ENCODE measurements around the gene CBR3.

DNA sequence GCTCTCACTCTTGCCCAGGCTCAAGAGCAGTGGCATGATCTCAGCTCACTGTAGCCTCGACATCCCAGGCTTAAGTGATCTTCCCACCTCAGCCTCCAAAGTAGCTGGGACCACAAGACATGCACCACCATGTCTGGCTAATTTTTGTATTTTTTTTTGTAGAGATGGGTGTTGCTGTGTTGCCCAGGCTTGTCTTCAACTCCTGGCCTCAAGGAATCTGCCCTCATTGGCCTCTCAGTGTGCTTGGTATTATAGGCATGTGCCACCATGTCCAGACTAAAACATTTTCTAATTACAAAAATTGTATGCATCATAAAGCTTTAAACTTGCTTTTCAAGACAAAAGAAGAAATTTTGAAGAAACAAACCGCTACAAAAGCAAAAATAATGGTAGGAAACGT is 44.9 kb upstream of the CBR3 start:
- TF ChIP-seq, protein P1, sequence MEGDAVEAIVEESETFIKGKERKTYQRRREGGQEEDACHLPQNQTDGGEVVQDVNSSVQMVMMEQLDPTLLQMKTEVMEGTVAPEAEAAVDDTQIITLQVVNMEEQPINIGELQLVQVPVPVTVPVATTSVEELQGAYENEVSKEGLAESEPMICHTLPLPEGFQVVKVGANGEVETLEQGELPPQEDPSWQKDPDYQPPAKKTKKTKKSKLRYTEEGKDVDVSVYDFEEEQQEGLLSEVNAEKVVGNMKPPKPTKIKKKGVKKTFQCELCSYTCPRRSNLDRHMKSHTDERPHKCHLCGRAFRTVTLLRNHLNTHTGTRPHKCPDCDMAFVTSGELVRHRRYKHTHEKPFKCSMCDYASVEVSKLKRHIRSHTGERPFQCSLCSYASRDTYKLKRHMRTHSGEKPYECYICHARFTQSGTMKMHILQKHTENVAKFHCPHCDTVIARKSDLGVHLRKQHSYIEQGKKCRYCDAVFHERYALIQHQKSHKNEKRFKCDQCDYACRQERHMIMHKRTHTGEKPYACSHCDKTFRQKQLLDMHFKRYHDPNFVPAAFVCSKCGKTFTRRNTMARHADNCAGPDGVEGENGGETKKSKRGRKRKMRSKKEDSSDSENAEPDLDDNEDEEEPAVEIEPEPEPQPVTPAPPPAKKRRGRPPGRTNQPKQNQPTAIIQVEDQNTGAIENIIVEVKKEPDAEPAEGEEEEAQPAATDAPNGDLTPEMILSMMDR (IDR thresholded peaks at IDR 0.05; ENCODE audit: insufficient read depth, low read depth, low read length) = no peak
- no peak for TF ChIP-seq EZH2 (IDR thresholded peaks at IDR 0.05; ENCODE audit: insufficient read depth, low read length)
